T-cell (primary cell): ENCODE measurements around the gene LMO1. TPM values are rescaled to one million over a fixed set of nuclear protein-coding genes. Genes with fewer than 3 reads are reported as not detected.
A peak's percentile ranks its signal among the peaks of the same experiment; 100 is the strongest.

Source experiments
- ATAC-seq, 4 experiments: fragments of 200-7000 bp in 3 of 4; fragments of 150-1000 bp in 1 of 4; cut with Tn5 transposase; replicated peaks in 1 of 4; 1 replicate in 3 of 4; 2 replicates in 1 of 4; pipeline ENCODE4 v1.10.0; 2021; ENCODE audit warnings: moderate library complexity in 3 of 4, mild to moderate bottlenecking in 2 of 4, moderate number of reproducible peaks in 1 of 4
- CTCF ChIA-PET, 2 donors: fragments of 300-600 bp; sonication (Branson Sonifier 250); formaldehyde crosslinking; loops; one replicate each; lab custom pipeline; 2022; ENCODE audit warnings: antibody characterized with exemption in 2 of 2; lab: Charles Lee
- POLR2A ChIA-PET, 2 donors: fragments of 300-600 bp; sonication (Branson Sonifier 250); formaldehyde crosslinking; loops; one replicate each; lab custom pipeline; 2022; ENCODE audit warnings: antibody characterized with exemption in 2 of 2; lab: Charles Lee
- DNase-seq, 35 experiments: peaks; one replicate each; pipeline versions ENCODE4 v3.0.0 to v3.0.0-alpha.2; 2013 to 2023
- H3K27ac ChIP-seq: one replicate; pipeline ENCODE4 v1.5.1; 2013; ENCODE audit warnings: low read length
- H3K27me3 ChIP-seq, 2 experiments: replicated peaks in 1 of 2; 1 replicate in 1 of 2; 2 replicates in 1 of 2; pipeline versions ENCODE4 v1.6.1 to v1.7.0; 2013; ENCODE audit warnings: low read length in 1 of 2, mixed read lengths in 1 of 2; ENCODE audit not compliant: control insufficient read depth in 2 of 2, insufficient read depth in 2 of 2; ENCODE audit errors: extremely low read depth in 1 of 2
- H3K36me3 ChIP-seq, 2 donors: 1 replicate in 1 of 2; 2 replicates in 1 of 2; pipeline versions ENCODE4 v1.6.1 to v1.7.0; 2013; ENCODE audit warnings: low read length in 1 of 2; ENCODE audit not compliant: control insufficient read depth in 2 of 2, insufficient read depth in 1 of 2; ENCODE audit errors: extremely low read depth in 1 of 2
- H3K4me1 ChIP-seq, 2 experiments: 1 replicate in 1 of 2; 2 replicates in 1 of 2; pipeline versions ENCODE4 v1.6.1 to v1.7.0; 2013; ENCODE audit warnings: low read length in 2 of 2, mixed read lengths in 1 of 2; ENCODE audit not compliant: insufficient read depth in 2 of 2, control insufficient read depth in 1 of 2; ENCODE audit errors: extremely low read depth in 1 of 2
- H3K4me3 ChIP-seq, 2 donors: 1 replicate in 1 of 2; 2 replicates in 1 of 2; pipeline versions ENCODE4 v1.5.1 to v1.7.0; 2013; ENCODE audit warnings: mild to moderate bottlenecking in 2 of 2, low read length in 1 of 2, moderate library complexity in 1 of 2; ENCODE audit not compliant: control insufficient read depth in 1 of 2; ENCODE audit errors: extremely low read depth in 1 of 2
- H3K9me3 ChIP-seq: 2 replicates; pipeline ENCODE4 v1.7.0; 2013
- H3K27ac Mint-ChIP-seq, 2 donors: one replicate each; pipeline ENCODE4 v1.8.0; 2020 to 2021; ENCODE audit warnings: mild to moderate bottlenecking in 2 of 2, mixed read lengths in 2 of 2
- H3K27me3 Mint-ChIP-seq, 2 donors: one replicate each; pipeline ENCODE4 v1.8.0; 2021 to 2022; ENCODE audit warnings: mixed read lengths in 2 of 2
- H3K36me3 Mint-ChIP-seq: one replicate; pipeline ENCODE4 v1.8.0; 2021; ENCODE audit warnings: mixed read lengths
- H3K4me1 Mint-ChIP-seq, 3 donors: one replicate each; pipeline ENCODE4 v1.8.0; 2020 to 2022; ENCODE audit warnings: mixed read lengths in 3 of 3, mild to moderate bottlenecking in 1 of 3
- H3K4me3 Mint-ChIP-seq, 3 donors: one replicate each; pipeline ENCODE4 v1.8.0; 2020 to 2022; ENCODE audit warnings: mild to moderate bottlenecking in 3 of 3, mixed read lengths in 3 of 3, moderate library complexity in 3 of 3
- H3K9me3 Mint-ChIP-seq, 3 donors: one replicate each; pipeline ENCODE4 v1.8.0; 2020 to 2022; ENCODE audit warnings: mixed read lengths in 3 of 3
- WGBS: methylation state at CpG from one replicate; pipeline ENCODE4 v1.1.5; 2013; ENCODE audit warnings: missing lambda C conversion rate; ENCODE audit not compliant: insufficient coverage; 5-methylcytosine and 5-hydroxymethylcytosine counted together
- total RNA-seq, 35 experiments: library from RNA in 6 of 35; stranded (reverse) in 6 of 35; fragments of 120-200 nt in 1 of 35; gene quantifications; one replicate each; pipeline versions ENCODE4 v1.2.1 to v1.2.4 and lab custom pipeline; 2013 to 2026

LMO1 gene
- total RNA-seq, 5 donors from 2014 or later (not counting 1 experiment from before 2014, with no cell fraction given): not detected

- no peaks in the 10 kb centered on the region for H3K36me3 ChIP-seq
- Mint-ChIP-seq H3K4me1 (peaks cover 5 to 12% (median 9%) of the 10 kb centered on the region in 3 donors), H3K27me3 (peaks cover 5 to 9% of the 10 kb centered on the region in 2 donors), H3K4me3 (no peak overlapping the region), H3K9me3 (peaks cover 0 to 9% (median 0%) of the 10 kb centered on the region in 3 donors), H3K36me3 (no peaks in the 10 kb centered on the region), H3K27ac (no peak overlapping the region)
- no peak for ATAC-seq
- no peak overlapping the region for H3K4me3 ChIP-seq
- peaks cover 0 to 5% of the 10 kb centered on the region in 2 experiments for H3K4me1 ChIP-seq
- no peak for DNase-seq
- peaks cover 0 to 9% of the 10 kb centered on the region in 2 experiments for H3K27me3 ChIP-seq
- H3K9me3 ChIP-seq: no peaks in the 10 kb centered on the region
- WGBS: 91% methylated on average over 3 of the region's 10 CpGs
- ChIA-PET CTCF (no interaction called here), POLR2A (no interaction called here)
- no peak overlapping the region for H3K27ac ChIP-seq
These were observed 26.2 kb downstream of the LMO1 start for GRCh38 chr11:8237453-8237852.

GRCh38 chr11:8235925-8236324, 27.8 kb downstream of the LMO1 start:
- H3K4me3 Mint-ChIP-seq: no peak overlapping the region
- peaks cover 0 to under 1% of the 10 kb centered on the region in 2 donors for H3K27me3 Mint-ChIP-seq
- H3K27me3 ChIP-seq: peaks cover 0 to 9% of the 10 kb centered on the region in 2 experiments
- no CpG with 5 or more reads among the region's 4 CpGs for whole genome bisulfite sequencing
- no peaks in the 10 kb centered on the region for H3K36me3 ChIP-seq
- no peak overlapping the region for H3K27ac ChIP-seq
- H3K9me3 Mint-ChIP-seq: peaks cover 0 to 1% (median 0%) of the 10 kb centered on the region in 3 donors
- peaks cover 5 to 12% (median 9%) of the 10 kb centered on the region in 3 donors for H3K4me1 Mint-ChIP-seq
- no peak overlapping the region for H3K4me3 ChIP-seq
- peaks cover 0 to 5% of the 10 kb centered on the region in 2 experiments for H3K4me1 ChIP-seq
- ChIA-PET CTCF (no interaction called here), POLR2A (no interaction called here)
- ATAC-seq: no peak
- H3K36me3 Mint-ChIP-seq: no peaks in the 10 kb centered on the region
- H3K9me3 ChIP-seq: no peaks in the 10 kb centered on the region
- no peak for DNase-seq
- no peak overlapping the region for H3K27ac Mint-ChIP-seq

- H3K27ac ChIP-seq: no peak overlapping the region
- CTCF ChIA-PET: interaction anchor here in 1 of 2 donors (0.6 to 1.0 kb wide), 2 partner anchors 9 to 10 kb away, joined by 3 to 5 read pairs; no protein-coding TSS in a partner anchor
- H3K27ac Mint-ChIP-seq: no peak overlapping the region
These were observed 28.8 kb downstream of the LMO1 start for GRCh38 chr11:8234910-8235309.

GRCh38 chr11:8234425-8234821, 29.3 kb downstream of the LMO1 start:
- Histone ChIP-seq H3K4me1 (peaks cover 0 to 5% of the 10 kb centered on the region in 2 experiments), H3K9me3 (no peaks in the 10 kb centered on the region), H3K36me3 (no peaks in the 10 kb centered on the region), H3K27ac (no peak overlapping the region), H3K27me3 (peaks cover 0 to 9% of the 10 kb centered on the region in 2 experiments), H3K4me3 (no peak overlapping the region)
- ChIA-PET CTCF (interaction anchor here in 1 of 2 donors (0.6 to 1.0 kb wide), 2 partner anchors 8 to 9 kb away, joined by 3 to 5 read pairs; no protein-coding TSS in a partner anchor), POLR2A (no interaction called here)
- Mint-ChIP-seq H3K27ac (no peak overlapping the region), H3K36me3 (no peaks in the 10 kb centered on the region), H3K27me3 (no peaks in the 10 kb centered on the region), H3K4me1 (peaks cover 5 to 12% (median 9%) of the 10 kb centered on the region in 3 donors), H3K4me3 (no peak overlapping the region), H3K9me3 (no peaks in the 10 kb centered on the region)
- ATAC-seq (peak in 1 of 4 experiments; percentile 15), DNase-seq (no peak)
- whole genome bisulfite sequencing: 88% methylated on average over 4 of the region's 5 CpGs

More at GRCh38 chr11:8234910-8235309, 28.8 kb downstream of the LMO1 start:
- POLR2A ChIA-PET: no interaction called here
- H3K36me3 Mint-ChIP-seq: no peaks in the 10 kb centered on the region
- H3K4me1 ChIP-seq: peaks cover 0 to 5% of the 10 kb centered on the region in 2 experiments
- H3K4me3 ChIP-seq: no peak overlapping the region
- H3K4me1 Mint-ChIP-seq: peaks cover 5 to 12% (median 9%) of the 10 kb centered on the region in 3 donors
- H3K36me3 ChIP-seq: no peaks in the 10 kb centered on the region
- H3K9me3 ChIP-seq: no peaks in the 10 kb centered on the region
- 88% methylated on average over 1 of the region's 3 CpGs for WGBS
- no peak overlapping the region for H3K4me3 Mint-ChIP-seq
- no peak for DNase-seq
- H3K27me3 ChIP-seq: peaks cover 0 to 9% of the 10 kb centered on the region in 2 experiments
- ATAC-seq: no peak
- no peaks in the 10 kb centered on the region for H3K9me3 Mint-ChIP-seq
- H3K27me3 Mint-ChIP-seq: no peaks in the 10 kb centered on the region

- Mint-ChIP-seq H3K27ac (no peak overlapping the region), H3K4me3 (no peak overlapping the region), H3K36me3 (no peaks in the 10 kb centered on the region), H3K9me3 (no peaks in the 10 kb centered on the region), H3K27me3 (no peaks in the 10 kb centered on the region), H3K4me1 (peaks cover 5 to 12% (median 9%) of the 10 kb centered on the region in 3 donors)
- Histone ChIP-seq H3K27me3 (peaks cover 0 to 9% of the 10 kb centered on the region in 2 experiments), H3K4me3 (no peak overlapping the region), H3K27ac (no peak overlapping the region), H3K36me3 (no peaks in the 10 kb centered on the region), H3K4me1 (peaks cover 0 to 5% of the 10 kb centered on the region in 2 experiments), H3K9me3 (no peaks in the 10 kb centered on the region)
- ATAC-seq (no peak), DNase-seq (no peak)
- WGBS: 90% methylated on average over 5 of the region's 11 CpGs
- ChIA-PET CTCF (interaction anchor here in 1 of 2 donors (1.0 kb wide), 1 partner anchor 8 kb away, joined by 3 read pairs; no protein-coding TSS in a partner anchor), POLR2A (no interaction called here)
These were observed 29.8 kb downstream of the LMO1 start for GRCh38 chr11:8233691-8234424.

GRCh38 chr11:8232849-8233606, 30.6 kb downstream of the LMO1 start:
- Histone ChIP-seq H3K4me1 (peaks cover 0 to 5% of the 10 kb centered on the region in 2 experiments), H3K4me3 (no peak overlapping the region), H3K27ac (no peak overlapping the region), H3K36me3 (no peaks in the 10 kb centered on the region), H3K9me3 (no peaks in the 10 kb centered on the region), H3K27me3 (peaks cover 0 to 12% of the 10 kb centered on the region in 2 experiments)
- Mint-ChIP-seq H3K27me3 (no peaks in the 10 kb centered on the region), H3K4me3 (no peak overlapping the region), H3K9me3 (no peaks in the 10 kb centered on the region), H3K27ac (no peak overlapping the region), H3K36me3 (no peaks in the 10 kb centered on the region), H3K4me1 (peaks cover 5 to 12% (median 9%) of the 10 kb centered on the region in 3 donors)
- 68% methylated on average over 6 of the region's 9 CpGs for WGBS
- DNase-seq (no peak), ATAC-seq (no peak)
- POLR2A ChIA-PET: no interaction called here
- CTCF ChIA-PET: no interaction called here
